NOMO-1 (cell line): ENCODE results near the gene SLC25A41.
A peak's percentile ranks its signal among the peaks of the same experiment; 100 is the strongest.

Experiments used
- DNase-seq, 2 experiments: peaks; one replicate each; lab custom pipeline; 2025; ENCODE audit not compliant: unreplicated experiment in 2 of 2; lab: John Stamatoyannopoulos, UW

The SLC25A41 gene

GRCh38 chr19:6433663-6434062, at the start of gene SLC25A41:
Gene SLC25A41, minus strand, starts transcription at chr19:6433763. Its CDS starts 70 bp downstream, at chr19:6433693.
- DNase-seq: no peak

DNA sequence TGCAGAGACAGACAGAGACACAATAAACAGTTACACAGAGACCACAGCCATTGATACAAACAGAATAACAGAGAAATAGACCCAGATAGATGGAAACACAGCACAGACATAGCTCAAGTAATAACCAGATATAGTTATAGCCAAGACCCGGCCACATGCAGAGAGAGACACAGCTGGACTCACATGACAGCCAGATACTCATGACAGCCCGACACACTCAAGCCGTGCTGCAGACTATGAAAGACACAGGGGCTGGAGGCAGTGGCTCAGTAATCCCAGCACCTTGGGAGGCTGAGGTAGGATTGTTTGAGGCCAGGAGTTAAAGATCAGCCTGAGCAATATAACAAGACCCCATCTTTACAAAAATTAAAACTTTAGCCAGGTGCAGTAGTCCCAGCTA, 49.7 kb upstream of the SLC25A41 start:
- no peak for DNase-seq

- no peak for DNase-seq
Observed at GRCh38 chr19:6482343-6482686, 48.8 kb upstream of the SLC25A41 start.

DNA sequence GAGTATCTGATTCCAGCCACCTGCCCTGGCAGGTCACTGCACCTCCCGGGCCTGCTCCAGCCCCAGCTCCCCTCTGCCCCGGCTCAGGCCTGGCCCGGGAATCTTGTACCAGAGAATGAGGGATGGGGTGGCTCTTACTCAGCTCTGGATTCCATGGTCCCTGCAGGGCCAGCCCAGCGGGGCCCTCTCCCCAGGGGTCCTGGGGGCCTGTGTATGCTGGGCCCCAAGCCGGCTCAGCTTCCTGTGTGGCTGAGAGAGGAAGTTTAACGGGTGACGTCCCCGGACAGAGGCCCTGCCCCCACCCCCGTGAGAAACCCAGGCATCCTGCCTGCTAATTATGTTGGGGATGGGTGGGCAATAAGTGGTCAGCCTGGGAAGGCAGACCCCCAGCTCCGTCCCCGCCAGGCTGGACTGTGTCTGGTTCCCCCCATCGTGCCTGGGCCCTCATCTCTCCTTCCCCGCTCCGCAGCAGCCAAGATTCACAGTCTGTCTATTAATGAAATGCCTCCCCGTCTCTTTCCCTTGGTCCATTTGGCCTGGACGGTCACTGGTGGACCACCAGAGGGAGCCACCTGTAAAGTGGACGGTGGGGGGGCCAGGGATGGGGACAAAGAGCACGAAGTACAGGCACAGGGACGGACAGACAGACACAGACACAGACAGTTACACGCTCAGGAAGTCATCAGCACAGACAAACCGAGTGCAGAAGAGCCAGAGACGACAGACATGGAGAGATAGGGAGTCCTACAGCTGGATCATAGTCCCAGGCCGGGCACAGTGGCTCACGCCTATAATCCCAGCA, 48.2 kb upstream of the SLC25A41 start, which contains the start of gene DENND1C:
Gene DENND1C, minus strand, starts transcription at position 247 of the 802 bp plus-strand sequence. Its CDS starts 92 bp downstream, at position 155.
- peak; percentile 44 to 60 for DNase-seq

DNA sequence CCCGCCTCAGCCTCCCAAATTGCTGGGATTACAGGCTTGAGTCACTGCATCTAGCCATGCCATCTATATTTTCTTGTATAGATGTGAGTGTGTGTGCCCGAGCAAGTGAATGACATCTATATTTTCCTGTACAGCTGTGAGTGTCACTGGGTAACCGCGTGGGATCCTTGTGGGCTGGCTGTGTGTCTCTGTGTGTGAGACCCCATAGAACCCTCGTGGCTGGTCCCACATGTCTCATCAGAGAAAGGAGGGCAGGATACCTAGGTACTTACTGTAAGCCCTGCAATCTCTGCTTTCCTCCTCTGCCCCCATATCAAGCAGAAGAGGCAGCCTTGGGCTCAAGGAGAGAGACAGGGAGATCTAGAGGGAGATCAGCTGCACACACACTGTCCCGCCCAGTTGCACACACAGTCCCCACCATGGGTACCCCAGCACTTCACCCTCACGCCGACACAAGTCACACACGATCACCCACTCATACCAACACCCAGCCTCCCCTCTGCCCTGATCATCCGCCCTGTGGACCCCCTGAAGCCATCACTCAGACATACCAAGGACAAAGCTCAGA, 47.4 kb upstream of the SLC25A41 start:
- DNase-seq: no peak

DNA sequence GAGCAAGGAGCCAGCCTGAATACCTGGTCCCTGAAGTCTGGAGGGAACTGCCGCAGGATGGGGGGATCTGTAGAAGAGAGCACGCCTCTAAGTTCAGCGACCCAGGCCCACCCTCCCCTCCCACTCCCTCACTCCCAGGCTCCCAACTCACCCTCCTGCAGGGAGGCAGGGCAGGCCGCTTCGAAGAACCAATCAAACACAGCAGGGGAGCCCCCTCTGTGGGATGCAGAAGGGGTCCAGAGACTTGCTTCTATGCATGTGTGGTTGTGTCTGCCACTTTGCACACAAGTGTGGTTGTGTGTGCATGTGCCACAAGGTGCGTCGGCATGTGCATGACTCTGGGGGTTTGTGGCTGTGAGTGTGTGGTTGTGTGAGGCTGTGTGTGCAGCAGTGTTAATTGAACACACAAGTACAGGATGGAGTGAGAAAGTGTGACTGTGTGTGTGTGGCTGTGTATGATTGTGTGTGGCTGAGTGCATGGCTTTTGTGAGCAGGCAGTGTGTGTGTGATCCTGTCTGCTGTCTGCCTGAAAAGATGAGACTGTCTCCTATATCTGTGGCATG, 46.4 kb upstream of the SLC25A41 start:
- no peak for DNase-seq

- no peak for DNase-seq
Observed at GRCh38 chr19:6478815-6479214, 45.3 kb upstream of the SLC25A41 start.

- DNase-seq: no peak
Observed at GRCh38 chr19:6476896-6477431, 43.4 kb upstream of the SLC25A41 start.

DNA sequence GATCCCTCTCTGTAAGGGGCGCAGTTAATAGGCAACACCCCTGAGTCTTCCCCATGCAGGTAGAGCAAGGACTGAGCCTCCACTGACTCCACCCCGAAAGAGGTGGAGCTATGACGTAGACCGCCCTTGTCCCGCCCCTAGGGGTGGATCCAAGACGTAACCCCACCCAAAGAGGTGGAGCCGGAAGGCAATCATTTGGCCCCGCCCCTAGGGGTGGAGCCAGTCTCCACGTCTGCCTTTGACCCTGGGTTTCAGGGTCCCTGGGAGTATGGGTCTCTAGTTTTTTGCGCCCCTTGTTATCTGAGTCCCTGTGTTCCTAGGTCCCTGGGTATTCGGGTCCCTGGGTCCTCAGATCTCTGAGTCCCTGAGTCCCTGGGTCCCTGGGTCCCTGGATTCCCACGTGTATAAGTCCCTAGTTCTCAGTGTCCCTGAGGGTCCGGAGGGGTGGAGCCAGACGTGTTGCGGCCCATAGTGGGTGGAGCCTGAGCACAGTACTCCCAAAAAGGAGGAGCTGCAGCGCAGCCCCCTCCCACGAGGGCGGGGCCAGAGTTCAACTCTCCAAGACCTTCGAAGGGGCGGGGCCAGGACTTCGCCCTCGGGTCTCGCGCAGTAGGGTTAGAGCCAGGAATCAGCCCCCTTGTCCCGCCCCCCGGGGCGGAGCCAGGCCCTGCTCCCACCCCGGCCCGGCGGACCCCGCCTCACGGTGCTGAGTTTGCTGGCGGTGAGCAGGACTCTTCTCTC, 42.8 kb upstream of the SLC25A41 start:
- DNase-seq: no peak

DNA sequence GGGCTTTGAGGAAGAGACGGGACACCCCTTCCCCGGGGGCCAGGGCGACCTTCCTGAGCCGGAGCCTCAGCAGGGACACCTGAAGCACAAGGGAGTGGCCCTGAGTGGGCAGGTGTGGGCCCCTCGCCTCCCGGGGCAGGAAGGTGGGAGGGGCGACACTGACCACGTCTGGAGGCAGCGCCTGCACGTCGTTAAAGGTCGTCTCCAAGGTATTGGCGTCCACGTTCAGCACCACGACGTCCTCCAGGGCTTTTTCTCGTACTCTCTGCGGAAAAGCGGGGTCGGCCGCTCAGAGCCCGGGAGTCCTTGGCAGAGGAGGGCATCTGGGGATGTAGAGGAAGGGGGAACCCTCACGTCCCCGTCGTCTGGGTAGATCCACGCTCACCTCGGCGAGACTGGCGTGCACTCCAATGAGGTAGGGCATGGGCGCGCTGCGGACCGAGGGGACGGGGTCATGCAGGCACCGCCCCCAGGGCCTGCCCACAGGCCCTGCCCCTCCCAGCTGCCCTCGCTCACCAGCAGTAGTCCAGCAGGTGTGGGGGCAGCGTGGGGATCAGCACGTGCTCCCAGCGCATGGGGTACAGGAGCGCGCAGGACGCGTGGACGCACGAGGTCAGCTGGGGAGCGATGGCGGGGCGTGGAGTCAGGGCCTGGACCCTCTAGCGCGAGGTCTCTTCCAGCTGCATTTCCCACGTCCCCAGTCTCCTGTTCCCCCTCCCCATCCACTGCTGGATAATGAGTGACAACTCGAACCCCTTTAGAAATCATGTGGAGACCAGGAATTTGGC, 42.0 kb upstream of the SLC25A41 start:
- DNase-seq: no peak

DNA sequence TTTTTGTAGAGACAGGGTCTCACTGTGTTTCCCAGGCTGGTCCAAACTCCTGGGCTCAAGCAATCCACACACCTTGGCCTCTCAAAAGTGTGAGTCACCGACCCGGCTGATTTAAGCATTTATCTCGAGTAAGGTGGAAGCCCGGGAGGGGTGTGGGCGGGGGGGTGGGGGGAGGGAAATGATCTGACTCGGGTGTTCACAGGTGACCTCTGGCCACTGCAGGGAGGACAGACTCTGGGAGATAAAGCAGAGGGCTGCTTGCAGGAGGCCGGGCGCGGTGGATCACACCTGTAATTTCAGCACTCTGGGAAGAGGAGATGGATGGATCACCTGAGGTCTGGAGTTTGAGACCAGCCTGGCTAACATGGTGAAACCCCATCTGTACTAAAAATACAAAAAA, 40.1 kb upstream of the SLC25A41 start:
- no peak for DNase-seq

GRCh38 chr19:6472713-6473112, 39.1 kb upstream of the SLC25A41 start:
- no peak for DNase-seq

GRCh38 chr19:6471076-6471475, 37.5 kb upstream of the SLC25A41 start:
- no peak for DNase-seq

DNA sequence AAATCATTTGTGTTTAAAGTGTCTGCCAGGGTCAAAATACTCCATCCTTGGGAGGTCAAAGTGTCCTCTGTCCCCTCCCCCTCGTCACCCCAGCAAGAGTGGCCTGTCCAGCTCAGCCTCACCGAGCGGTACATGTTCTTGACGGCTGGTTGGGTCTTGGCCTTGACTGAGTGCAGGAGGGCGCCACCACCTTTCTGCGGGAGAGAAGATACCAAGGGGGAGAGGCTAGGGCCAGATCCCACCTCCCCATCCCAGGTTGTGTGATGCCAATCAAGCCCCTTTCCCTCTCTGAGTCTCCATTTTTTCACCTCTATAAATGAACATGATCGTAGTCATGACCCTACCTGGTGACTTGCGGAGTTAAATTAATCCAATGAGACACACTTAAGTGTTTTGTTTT, 36.6 kb upstream of the SLC25A41 start:
- no peak for DNase-seq

DNA sequence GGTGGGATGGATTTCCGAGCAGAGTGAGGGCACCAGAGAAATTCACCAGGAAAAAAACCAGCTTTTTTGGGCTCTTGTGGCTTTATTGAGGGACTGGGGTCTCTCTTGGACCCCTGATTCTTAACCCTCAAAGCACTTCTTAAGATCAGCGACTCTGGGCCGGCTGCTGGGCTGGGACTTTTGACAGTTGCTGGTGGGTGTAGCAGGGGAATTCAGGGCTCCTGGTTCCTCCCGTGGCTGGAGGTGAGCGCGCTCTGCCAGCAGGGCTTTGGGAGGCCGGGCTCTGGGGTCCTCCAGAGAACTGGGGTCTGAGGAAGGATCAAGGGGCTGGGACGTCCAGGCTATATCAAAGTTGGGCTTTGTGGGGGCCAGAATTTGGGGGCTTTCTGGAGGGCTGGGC, 33.8 kb upstream of the SLC25A41 start:
- DNase-seq: no peak

DNA sequence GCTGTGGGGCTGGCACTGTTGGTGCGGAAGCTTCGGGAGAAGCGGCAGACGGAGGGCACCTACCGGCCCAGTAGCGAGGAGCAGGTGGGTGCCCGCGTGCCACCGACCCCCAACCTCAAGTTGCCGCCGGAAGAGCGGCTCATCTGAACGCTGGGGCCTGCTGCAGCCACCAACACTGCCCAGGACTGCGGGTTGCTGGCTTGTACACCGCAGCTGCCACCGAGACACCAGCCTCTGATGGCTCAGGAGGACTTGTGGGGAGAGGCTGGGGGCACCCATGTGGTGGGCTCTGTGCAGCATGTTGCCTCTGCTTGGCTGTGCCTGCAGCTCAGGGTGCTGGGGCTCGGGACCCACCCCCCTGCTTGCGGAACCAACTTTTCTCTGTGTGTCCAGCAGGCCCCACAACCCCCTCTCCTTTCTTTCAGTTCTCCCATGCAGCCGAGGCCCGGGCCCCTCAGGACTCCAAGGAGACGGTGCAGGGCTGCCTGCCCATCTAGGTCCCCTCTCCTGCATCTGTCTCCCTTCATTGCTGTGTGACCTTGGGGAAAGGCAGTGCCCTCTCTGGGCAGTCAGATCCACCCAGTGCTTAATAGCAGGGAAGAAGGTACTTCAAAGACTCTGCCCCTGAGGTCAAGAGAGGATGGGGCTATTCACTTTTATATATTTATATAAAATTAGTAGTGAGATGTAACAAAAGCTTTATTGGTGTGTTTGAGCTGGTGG, 33.1 kb upstream of the SLC25A41 start:
- no peak for DNase-seq

GRCh38 chr19:6465663-6466062, 32.1 kb upstream of the SLC25A41 start:
- no peak for DNase-seq

DNA sequence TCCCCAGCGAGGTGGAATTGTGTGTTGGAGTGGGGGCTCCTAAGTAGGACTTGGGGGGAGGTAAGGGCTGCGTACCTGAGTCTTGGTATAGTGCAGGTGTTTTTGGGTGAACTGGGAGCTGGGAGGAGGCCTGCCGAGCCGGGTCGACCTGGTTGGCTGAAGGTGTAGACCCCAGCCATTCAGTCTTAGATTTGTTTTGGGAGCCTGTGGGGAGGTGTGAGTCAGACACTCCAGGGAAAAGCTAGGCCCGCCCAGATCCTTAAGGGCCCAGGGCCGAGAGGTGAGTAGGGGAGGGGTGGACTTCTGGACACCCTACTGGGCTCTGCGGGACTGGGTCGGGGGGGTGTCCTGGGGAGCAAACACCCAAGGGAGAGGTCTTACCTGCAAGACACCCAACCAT, 31.4 kb upstream of the SLC25A41 start:
- no peak for DNase-seq

DNA sequence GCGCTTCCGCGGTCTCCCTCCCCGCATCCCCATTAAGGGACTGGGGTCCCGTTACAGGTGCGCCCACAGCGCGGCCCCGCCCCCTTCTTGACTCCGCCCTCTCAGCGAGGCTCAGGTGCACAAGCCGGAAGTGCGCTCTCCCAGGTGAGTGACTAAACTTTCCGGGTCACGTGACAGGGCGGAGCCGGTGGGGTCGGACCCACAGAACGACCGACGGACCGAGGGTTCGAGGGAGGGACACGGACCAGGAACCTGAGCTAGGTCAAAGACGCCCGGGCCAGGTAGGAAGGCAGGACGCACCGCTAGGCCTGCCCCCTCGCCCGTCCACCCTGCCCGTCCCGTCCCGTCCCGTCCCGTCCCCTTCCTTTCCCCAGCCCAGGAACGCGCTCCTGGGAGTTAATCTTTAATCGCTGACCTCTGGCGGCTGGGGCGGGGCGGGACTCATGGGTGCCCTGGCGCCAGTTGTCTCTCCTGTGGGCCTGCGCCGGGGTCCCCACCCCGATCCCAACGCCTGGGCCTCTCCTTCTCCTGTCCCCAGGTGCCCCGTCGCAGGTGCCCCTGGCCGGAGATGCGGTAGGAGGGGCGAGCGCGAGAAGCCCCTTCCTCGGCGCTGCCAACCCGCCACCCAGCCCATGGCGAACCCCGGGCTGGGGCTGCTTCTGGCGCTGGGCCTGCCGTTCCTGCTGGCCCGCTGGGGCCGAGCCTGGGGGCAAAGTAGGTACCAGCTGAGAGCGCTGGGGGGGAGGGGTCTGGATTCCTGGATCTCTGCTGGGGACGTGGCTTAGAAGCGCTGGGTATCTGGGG, 30.7 kb upstream of the SLC25A41 start, which contains the start of gene CRB3:
Gene CRB3, plus strand, starts transcription at position 202 of the 804 bp plus-strand sequence. Its CDS starts 431 bp downstream, at position 633.
- no peak for DNase-seq
